ENCODE data around the gene CACNA1C. TPM values are rescaled to one million over a fixed set of nuclear protein-coding genes. Genes with fewer than 3 reads are reported as not detected.

Gene CACNA1C
- total RNA-seq, 1 experiment from 2014 or later: 1.8 TPM

DNA sequence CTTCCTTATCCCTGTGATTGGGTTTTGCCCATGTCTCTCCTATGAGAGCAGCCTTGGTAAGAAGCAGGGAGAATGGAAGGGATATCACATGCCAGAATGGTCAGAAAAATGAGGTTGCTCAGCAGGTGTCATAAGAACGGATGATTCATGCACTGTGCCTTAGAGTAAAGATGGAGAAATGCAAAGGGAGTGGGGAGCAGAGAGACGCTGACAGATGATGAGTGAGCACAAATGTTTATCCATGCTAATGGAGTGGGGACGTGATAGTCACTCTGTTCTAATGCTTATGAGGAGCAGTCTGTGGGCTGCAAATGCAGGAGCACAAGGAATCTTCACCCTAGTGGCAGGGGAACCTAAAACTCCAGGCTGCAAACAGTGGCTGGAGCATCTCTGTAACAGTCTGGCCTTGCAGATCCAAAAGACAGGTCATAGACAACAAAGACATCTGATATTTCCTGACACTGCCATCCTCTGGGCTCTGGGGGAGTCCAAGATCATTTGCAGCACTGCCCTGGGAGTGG, 243.2 kb downstream of the CACNA1C start:
- DNase-seq (ENCODE audit: low read depth): peak; percentile 72

DNA sequence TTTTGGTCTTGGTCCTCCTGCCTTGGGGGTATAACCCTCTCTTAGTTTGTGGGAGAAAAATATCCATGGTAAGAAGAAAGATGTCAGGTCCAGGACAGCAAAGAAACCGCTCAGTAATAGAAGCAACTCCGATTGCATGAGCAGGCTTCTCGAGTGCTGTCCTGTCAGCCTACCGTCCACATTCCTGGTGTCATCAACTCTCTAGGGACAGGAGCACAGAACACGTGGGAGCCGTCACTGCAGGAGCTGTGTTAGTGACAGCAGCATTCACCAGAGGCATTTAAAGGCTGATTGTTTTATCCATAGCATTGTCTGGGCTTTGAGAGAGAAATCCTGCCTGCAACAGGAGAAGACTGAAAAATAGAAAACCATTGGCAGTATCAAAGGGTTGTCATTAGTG, 244.2 kb downstream of the CACNA1C start:
- DNase-seq (ENCODE audit: low read depth): no peak

- no peak for DNase-seq (ENCODE audit: low read depth)
These were observed 244.9 kb downstream of the CACNA1C start for GRCh38 chr12:2297658-2298057.

DNA sequence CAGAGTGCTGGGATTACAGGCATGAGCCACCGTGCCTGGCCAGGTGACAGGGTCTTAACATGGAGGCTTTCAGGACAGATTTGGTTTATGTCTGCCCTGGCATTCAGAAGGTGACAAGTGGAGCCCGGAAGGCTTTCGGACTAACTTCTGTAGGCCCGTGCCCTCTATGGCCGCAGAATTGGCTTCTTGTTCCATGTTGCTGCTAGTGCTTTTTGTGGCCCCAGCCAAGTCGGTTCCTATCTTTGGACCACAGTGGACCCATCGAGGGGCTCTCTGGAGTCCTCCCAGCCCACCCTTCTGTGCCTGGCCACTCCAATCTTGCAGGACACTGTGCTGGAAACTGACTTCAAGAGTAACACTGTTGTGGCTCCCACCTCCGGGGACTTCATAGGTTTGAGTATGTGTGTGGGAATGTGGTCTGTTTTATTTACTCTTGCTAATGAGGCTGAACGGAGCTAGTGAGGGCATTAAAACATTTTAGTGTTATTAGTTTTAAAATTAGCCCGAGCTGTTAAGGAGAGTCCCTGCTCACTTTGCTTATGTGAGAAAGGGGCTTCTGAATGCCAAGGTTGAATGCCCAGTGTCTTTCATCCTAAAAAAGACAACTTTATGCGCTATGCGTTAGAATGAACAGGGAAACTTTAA, 245.9 kb downstream of the CACNA1C start:
- DNase-seq (ENCODE audit: low read depth): peak; percentile 47

GRCh38 chr12:2299206-2299605, 246.4 kb downstream of the CACNA1C start:
- DNase-seq (ENCODE audit: low read depth): peak; percentile 79

DNA sequence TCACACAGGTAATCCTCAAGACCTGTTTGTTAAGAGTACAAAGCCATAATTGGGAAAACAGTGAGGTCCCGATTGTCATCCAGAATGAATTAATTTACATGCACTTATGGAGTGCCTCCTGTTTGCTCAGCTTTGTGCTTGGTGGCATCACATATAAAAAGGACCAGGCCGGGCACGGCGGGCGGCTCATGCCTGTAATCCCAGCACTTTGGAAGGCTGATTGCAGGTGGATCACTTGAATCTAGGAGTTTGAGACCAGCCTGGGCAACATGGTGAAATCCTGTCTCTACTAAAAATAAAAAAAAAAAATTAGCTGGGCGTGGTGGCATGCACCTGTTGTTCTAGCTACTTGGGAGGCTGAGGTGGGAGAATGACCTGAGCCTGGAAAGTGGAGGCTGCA, 247.4 kb downstream of the CACNA1C start:
- no peak for DNase-seq (ENCODE audit: low read depth)

GRCh38 chr12:2300886-2301285, 248.1 kb downstream of the CACNA1C start:
- no peak for DNase-seq (ENCODE audit: low read depth)

DNA sequence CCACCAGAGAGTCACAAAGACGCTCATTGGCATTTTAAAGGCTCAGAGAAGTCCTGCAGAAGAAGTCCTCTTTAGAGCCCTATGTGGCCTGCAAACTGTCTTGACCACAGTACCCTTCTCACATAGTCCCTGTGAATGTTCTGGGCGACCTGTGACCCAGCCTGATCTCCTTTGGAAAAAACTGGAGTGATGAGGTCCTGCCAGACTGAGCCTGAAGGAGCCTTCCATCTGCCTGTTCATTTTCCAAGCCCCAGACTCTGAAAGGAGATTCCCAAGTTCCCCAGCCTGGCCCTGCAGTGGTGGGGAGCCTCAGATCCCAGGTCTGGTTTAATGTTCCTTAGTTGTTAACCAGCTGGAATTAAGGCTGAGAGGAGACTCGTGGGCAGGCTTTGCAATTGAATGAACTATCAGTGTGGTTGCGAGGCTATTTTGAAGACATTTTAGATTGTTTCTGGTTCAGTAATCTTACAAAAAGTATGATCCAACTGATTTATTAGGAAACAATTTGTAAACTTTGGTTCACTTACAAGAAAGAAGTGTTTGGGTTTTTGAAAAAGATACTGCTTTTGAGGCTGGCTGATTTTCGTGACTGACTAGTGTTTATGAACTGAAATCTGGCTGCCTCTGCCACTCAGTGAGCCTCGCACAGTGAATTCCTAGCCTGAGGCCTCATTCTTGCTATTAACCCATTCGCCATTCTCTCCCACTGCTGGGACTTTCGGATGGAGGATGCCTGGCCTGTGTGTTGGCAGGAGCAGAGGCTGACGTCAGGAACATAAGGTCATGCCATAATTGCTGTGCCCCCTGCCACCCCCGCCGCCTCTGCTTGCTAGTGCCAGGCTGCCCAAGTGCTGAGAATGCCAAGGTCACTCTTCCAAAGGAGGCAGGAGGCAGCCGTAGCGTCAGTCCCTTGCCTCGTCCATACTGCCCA, 249.0 kb downstream of the CACNA1C start:
- DNase-seq (ENCODE audit: low read depth): peak; percentile 77

DNA sequence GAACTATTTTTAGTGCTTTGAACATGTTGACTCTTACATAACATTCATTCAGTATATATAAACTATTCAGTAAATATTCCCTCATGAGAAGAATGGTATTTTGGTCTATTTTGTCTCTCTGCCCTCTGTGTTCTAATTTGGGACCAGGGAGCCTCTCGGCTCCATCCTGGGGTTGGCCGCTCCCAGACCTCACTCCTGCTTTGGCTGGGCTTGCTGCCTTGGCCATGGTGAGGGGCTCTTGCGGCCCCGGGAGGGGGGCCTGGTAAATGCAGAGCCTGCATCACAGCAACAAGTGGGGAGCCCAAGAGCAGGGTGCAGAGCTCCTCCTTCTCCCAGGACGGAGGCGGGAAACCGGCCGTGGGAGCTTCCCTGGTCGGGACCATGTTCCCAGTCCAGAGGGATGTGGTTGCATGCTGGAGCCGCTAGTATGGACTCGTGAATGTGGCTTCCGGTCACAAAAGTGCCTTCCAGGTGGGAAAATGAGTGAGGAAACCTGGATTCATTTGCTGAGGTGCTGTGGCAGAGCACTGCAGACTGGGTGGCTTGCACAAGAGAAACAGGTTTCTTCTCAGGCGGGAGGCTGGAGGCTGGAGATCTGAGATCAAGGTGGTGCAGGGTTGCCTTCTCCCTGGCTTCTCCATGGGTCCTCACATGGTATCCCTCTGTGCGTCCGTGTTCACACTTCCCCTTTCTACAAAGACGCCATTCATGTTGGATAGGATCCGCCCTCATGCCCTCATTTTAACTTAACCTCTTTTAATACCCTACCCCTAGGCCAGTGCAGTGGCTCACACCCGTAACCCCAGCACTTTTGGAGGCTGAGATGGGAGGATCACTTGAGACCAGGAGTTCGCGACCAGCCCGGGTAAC, 250.2 kb downstream of the CACNA1C start:
- DNase-seq (ENCODE audit: low read depth): no peak

- no peak for DNase-seq (ENCODE audit: low read depth)
These were observed 251.4 kb downstream of the CACNA1C start for GRCh38 chr12:2304223-2304622.

- peak; percentile 61 for DNase-seq (ENCODE audit: low read depth)
These were observed 253.2 kb downstream of the CACNA1C start for GRCh38 chr12:2306012-2306411.

DNA sequence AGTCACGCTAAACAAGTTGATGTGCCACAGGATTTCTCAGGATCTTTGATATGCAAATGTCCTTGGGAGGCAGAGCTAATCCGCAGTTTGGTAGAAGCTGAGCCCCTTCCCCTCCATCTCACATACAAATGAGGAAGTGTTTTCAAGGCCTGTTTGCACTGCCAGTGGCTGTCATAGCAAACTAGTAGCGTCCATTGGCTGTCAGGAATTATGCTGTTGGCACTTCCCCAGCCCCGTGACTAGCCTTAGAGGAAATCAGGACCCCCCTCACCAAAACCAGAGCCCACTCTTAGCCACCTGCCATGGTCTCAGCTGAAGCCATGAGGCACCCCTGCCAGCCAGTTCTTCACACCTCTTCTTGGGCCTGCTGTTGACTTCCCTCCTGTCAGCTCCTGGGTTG, 253.9 kb downstream of the CACNA1C start:
- no peak for DNase-seq (ENCODE audit: low read depth)

DNA sequence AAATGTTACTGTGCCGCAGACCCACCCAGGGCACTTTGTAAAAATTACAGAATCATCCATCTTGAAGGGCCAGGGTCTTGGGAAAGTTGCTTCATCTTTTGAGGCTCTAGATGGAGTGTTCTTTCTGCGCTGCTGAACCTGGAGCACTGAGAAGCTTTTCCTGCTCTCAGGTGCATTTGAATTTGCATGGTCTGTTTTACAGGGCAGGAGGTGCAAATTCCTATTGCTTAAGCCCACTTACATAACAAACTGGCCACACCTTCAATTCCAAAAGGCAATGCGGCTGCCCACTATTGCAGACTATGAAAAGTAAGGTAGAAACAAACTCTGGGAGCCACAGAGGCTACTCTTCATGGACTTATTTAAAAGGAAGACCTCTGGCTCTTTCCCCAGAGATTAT, 254.8 kb downstream of the CACNA1C start:
- no peak for DNase-seq (ENCODE audit: low read depth)

DNA sequence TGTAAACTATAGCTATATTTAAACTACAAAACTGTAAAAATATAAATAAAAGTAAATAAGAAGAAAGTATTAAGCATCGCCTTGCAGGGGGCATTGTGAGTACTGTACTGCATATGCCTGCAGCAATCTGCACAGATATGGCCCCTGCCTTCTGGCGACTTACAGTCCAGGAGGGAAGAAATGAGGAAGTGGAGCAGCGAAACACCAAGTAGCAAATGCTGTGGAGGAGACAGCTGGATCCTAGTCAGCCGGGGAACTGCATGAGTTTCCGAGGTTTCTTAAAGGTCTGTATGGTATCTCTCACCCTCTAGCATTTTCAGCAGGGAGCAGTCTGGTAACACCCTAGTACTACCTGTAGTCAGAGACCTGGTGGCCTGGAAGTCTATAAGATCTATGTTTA, 256.9 kb downstream of the CACNA1C start:
- no peak for DNase-seq (ENCODE audit: low read depth)

DNA sequence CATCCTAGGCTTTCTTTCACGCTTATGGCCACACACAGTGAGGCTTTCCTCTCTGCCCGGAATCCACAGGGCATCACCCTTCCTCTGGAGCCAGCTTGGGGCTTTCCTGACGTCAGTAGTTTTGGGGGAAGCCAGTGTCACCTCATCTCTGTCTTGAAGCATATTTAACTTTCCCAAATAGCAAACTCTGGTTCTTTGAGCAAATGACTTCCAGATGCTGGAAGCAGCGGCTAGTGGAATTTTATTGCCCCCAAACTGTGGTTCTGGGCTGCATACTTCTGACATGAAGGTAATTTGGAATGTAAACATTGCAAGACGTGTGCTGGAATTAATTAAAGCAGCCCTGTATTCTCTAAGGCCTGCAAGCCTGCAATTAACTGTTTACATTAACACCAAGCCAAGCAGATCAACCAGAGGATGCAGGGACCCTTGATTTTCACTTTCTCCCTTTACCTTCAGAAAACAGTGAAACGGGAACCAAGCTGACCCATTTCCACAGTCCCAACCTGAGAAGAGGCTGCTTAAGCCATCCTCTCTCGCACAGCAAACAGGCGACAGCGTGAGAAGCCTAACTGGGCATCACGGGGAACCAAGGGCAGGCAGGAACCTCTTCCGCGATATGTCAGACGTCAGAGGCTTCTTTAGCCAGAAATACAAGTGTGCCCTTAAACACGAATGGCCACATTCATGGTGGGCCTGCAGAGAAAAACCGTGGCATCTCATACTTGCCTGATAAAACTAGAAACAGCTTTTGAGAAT, 258.4 kb downstream of the CACNA1C start:
- DNase-seq (ENCODE audit: low read depth): peak; percentile 57

DNA sequence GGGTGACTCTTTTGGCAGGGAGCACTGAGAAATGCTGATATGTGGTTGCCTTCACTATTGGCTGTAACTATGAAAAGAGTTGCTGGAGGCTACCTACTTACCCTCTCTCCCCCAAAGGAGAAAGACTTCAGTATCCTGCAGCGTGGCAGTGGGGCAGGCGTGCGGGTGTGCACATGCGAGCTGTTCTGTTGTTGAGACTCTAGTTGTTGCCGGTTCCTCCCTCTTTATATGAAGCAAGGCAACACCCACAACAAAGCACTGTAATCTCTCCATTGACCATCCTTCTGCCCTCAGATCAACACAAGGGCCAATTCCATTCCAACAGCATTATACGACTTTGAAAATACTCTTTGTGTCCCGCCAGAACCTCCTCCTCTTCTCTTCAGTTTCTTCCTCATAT, 259.4 kb downstream of the CACNA1C start:
- DNase-seq (ENCODE audit: low read depth): no peak

GRCh38 chr12:2312770-2313169, 260.0 kb downstream of the CACNA1C start:
- no peak for DNase-seq (ENCODE audit: low read depth)

DNA sequence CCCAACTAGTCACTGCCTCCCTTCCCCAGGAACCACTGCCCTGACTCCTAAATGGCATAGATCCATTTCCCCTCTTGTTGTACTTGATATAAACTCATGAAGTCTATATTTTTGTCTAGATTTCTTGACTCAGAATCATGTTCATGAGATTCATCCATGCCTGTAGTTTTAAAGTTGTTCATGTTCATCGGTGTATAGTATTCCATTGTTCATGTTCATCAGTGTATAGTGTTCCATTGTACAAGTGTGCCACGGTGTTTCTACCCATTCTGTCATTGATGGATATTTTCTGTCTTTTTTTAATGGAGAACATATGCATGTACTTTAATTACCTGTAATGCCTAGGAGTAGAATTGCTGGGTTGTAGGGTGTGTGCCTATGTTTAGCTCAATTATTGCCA, 261.7 kb downstream of the CACNA1C start:
- no peak for DNase-seq (ENCODE audit: low read depth)

- no peak for DNase-seq (ENCODE audit: low read depth)
These were observed 265.0 kb downstream of the CACNA1C start for GRCh38 chr12:2317772-2318171.

DNA sequence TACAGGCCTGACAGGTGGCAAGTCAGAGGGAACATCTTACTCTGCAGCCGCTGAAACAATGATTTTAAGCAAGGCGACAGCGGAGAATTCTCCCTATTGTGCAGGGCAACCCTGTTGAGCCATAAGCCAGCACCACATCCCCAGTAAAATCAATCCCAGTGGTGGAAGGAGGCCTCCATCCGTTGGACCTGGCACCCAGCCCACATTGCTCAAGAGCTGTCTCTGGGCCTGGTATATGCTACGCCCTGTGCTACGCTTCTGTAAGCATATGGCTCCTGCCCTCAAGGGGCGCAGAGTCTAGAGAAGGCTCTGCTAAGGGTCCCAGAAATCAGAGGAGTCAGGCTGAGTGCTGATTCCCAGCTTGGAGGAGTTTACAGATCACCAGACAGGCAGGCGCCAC, 265.5 kb downstream of the CACNA1C start:
- no peak for DNase-seq (ENCODE audit: low read depth)

- no peak for DNase-seq (ENCODE audit: low read depth)
These were observed 266.3 kb downstream of the CACNA1C start for GRCh38 chr12:2319136-2319535.
